Left kidney (tissue), 2 donors: ENCODE measurements around the gene FAM110A. TPM values are rescaled to one million over a fixed set of nuclear protein-coding genes. Genes with fewer than 3 reads are reported as not detected.
"Not testable (repeated sequence)": the region's sequence is repeated elsewhere in the genome, so short reads cannot be mapped to it uniquely, and the experiment has no call there.

Experiments
- DNase-seq: peaks from one replicate; pipeline ENCODE4 v3.0.0-alpha.2; 2013
- polyA plus RNA-seq: library from polyadenylated mRNA; unstranded; fragments of 120-200 nt; gene quantifications from one replicate; pipeline ENCODE4 v1.2.1, GENCODE V29; 2013; ENCODE audit not compliant: insufficient read length

The FAM110A gene
- polyA plus RNA-seq, 1 donor, result 7.6 TPM

DNA sequence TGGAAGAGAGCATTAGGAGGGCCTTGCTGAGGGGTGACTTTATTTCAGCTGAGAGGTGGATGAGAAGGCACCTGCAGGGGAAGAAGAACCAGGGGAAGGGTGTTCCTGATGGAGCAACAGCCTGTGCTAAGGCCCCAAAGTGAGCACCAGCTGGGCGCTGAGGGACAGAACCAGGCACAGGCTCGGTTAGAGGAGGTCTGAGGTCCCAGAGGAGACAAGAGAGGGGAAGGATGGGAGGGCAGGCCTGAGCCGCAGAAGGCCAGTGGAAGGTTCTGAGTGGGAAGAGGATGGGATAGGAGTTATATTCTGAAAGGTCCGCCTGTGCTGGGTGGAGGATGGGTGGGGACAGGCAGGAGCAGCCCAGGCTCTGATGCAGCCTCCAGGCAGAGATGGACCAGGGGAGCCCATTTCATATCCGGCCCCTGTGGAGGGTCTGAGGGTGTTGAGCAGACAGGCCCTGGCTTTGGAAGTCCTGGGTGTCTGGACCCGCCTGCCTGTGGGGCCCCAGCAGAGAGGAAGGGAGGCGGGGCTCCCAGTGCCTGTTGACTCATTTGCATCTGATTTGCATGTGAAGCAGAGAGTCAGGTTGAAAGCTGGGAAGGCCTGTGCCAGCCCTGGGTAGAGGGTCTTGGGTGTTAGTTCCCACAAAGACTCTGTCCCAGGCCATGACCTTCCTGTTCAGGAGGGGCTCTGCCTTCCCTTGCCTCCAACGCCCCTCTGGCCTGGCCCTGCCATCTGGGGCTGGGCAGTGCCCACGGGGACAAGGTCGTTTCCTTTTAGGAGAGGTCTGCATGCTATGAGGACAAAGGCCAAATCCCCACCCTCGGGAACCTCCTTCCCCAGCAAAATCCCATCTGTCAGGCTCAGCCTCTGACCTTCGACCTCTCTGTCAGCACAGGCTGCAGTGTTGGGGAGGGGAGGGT lies 10.6 kb upstream of the FAM110A start:
- no peak for DNase-seq

DNA sequence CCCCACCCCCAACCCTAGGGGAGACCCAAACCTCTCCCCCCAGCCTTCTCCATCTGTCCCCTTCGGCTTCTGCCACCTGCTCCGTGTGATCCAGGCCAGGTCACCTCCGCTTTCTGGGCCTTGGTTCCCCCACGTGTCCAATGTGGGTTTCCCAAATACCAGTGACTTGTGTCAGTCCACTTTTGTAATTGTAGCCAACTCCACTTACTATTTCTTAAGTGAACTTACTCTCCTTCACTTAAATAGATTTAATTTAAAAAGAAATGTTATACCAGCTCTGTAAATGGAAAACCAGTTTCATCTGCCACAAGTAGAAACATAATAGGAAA lies 10.0 kb upstream of the FAM110A start:
- DNase-seq, result no peak

DNA sequence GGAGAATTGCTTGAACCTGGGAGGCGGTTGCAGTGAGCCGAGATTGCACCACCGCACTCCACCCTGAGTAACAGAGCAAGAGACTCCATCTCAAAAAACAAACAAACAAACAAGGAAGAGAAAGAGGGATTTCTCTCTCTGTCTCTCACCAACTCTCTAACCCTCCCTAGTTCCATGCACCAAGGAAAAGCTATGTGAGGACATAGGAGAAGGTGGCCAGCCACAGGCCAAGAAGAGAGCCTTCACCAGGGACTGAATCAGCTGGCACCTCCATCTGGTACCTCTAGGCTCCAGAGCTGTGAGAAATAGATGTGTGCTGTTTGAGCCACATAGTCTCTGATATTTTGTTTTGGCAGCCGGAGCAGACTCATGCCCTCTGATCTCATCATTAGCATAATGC lies 9.0 kb upstream of the FAM110A start:
- no peak for DNase-seq

DNA sequence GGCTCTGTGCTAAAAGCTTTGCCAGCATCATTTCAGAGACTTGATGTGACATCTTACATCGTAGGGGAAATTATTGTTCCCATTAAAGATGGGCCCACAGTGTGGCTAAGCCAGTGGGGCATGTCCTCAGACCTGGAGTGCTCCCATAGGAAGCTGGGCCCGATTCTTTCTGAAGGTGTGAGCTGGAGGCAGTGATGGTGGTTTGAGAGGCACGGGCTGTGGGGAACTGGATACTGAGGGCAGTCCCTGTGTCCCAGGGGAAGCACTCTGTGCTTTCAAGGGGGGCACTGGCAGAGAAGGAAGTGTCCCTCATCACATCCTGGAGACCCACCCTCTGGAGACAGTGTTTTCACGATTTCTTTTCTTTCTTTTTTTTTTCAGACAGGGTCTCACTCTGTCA lies 8.6 kb upstream of the FAM110A start:
- no peak for DNase-seq

DNA sequence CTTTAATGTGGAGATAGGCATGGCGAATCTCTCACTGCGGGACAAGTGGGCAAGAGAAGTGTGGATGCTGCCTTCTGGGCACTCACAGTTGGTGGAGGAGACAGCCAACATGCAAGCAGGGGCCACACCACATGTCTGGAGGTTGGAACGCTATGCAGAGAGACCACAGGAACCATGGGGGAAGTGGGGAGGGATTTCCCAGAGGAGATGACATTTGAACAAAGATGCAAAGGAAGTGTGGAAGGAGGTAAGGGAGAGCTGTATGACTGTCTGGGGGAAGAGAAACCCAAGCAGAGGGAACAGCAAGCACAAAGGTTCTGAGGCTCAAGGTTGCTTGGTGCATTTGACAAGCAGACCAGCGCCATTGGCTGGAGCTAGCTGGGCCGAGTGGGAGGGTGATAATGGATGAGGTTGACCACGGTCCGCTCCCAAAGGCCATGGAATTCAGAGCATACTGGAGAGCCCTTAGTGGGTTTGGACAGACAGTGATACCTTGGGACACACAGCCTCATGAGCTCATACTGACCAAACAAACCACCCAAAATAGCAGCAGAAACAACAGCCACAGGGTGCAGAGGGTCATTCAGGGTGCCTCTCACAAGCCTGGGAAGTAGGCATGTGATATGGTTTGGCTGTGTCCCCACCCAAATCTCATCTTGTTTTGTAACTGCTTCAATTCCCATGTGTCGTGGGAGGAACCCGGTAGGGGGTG lies 7.6 kb upstream of the FAM110A start:
- DNase-seq, result no peak

DNA sequence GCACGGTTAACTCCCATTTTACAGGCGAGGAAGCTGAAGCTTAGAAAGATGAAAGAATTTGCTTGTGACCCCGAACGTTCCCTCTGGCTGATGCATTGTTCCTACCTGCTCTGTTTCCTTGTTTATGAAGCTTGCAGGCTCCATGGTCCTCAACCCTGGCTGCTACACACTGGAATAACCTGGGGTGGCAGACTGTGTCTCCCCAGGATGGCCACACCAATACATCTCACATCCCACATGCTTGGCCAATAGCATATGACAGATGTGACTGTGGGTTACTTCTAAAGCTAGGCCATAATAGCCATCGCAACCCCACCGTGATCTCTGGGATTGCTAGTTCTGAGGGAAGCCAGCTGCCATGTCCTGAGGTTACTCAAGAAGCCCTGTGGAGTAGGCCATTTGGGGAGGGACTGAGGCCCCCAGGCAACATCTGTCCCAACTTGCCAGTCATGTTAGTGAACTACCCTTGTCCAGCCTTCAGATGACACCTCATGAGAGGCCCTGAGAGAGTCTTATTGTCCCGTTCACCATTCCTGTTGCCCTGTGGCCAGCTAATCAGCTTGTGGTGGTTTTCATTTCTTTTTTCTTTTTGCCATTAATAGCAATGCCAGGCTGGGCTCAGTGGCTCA lies 6.7 kb upstream of the FAM110A start:
- DNase-seq, result no peak

DNA sequence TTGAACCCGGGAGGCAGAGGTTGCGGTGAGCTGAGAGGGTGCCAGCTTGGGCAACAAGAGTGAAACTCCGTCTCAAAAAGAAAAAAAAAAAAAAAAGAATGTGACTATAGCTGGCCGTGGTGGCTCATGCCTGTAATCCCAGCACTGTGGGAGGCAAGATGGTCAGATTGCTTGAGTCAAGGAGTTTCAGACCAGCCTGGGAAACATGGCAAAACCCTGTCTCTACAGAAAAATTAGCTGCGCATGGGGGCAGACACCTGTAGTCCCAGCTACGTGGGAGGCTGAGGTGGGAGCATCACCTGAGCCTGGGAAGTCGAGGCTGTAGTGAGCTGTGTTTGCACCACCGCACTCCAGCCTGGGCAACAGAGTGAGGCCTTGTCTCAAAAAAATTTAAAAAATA lies 5.5 kb upstream of the FAM110A start:
- DNase-seq, result not testable (repeated sequence)

DNA sequence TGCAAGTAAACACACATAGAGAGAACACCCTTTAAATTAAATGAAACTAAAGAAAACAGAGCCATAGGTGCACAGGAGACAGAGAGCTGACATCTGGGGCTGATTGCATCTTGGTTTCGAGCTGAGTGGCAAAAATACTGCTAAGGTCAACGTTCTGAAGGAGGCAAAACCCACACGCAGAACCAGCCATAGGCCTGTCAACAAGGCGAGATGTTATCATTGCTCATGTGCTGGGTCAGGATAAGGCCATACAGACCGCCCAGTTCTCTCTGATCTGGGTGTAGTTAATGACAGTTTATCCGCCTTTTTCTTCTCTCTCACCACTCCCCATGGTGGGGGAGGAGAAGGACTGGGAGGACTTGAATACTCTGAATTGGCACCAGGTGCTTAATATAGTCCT lies 4.5 kb upstream of the FAM110A start:
- no peak for DNase-seq

DNA sequence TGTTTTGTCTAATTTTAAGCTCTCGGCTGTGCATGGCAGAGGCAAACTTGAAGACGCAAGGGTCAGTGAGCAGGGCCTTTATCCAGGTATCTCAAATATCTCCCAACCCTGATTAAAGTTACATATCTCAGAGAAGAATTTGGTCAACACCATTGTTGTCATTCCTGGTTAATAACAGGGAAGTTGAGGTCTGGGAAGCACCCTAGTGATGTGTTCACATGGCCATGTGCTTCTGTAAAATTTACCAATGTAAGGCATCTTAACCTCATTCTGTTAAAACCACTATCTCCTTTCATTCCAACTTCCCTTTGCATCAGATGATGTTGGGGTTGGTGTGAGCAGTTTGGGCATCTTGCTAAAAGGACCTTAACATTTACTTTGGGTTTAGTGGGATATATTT lies 4.0 kb upstream of the FAM110A start:
- DNase-seq, result no peak

DNA sequence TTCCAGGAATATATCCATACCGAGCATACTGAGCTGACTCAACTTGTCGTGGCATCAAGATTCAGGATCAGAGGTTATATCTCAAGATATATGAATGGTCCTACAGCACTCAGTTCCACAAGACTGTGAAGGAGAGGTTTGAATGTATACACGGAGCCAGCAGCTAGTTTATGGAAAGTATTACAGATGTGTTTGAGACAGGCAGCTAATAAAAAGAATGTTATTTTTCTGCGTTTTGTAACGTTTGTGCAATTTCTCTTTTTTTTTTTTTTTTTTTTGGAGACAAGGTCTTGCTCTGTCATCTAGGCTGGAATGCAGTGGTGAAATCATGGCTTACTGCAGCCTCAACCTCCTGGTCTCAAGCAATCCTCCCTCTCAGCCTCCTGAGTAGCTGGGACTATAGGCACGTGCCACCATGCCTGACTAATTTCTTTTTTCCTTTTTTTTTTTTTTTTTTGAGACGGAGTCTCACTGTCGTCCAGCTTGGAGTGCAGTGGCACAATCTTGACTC lies 3.4 kb upstream of the FAM110A start:
- DNase-seq, result no peak

DNA sequence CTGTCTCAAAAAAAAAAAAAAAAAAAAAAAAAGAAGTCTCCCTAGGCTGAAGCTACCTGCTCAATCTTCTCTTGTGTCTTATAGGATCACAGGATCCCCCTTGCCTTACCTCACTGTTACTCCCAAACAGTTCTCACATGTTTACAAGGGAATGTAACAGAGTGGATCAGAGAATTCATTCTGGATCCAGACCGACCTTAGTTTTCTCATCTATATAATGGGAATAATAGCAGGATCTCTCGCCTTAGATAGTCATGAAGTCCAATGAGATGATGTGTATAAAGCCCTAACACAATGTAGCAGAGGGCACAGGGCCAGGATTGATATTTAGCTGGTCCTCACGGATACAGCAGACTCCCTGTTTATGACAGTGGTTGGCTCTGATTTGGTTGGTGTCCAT lies 2.3 kb upstream of the FAM110A start:
- no peak for DNase-seq

DNA sequence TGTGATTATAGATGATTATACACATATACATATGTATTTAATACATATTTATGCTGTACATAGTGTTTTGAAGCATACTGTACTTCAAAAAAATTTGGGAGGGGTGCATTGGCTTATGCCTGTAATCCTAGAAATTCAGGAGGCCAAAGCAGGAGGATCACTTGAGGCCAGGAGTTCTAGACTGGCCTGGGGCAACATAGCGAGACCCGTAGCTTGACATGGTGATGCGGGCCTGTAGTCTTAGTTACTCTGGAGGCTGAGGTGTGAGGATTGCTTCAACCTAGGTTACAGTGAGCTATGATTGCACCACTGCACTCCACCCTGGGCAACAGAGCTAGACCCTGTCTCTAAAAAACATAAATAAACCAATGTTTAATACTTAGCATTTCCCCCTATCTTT lies 1.6 kb upstream of the FAM110A start:
- DNase-seq, result no peak

DNA sequence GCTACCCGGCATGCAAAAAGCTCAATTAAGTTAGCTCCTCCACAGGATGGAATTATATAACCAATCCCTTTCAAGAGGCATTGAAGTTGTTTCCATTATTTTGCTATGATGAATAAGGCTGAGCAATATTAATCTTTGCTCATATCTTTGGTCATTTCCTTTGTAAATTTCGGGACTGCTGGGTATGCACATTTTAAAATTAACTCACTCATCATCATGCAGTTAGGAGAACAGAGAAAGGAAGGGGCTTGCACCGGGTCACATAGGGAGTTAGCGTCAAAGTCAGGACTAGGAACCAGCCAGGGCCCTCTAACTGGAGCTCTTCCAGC lies 430 bp upstream of the FAM110A start:
- no peak for DNase-seq

DNA sequence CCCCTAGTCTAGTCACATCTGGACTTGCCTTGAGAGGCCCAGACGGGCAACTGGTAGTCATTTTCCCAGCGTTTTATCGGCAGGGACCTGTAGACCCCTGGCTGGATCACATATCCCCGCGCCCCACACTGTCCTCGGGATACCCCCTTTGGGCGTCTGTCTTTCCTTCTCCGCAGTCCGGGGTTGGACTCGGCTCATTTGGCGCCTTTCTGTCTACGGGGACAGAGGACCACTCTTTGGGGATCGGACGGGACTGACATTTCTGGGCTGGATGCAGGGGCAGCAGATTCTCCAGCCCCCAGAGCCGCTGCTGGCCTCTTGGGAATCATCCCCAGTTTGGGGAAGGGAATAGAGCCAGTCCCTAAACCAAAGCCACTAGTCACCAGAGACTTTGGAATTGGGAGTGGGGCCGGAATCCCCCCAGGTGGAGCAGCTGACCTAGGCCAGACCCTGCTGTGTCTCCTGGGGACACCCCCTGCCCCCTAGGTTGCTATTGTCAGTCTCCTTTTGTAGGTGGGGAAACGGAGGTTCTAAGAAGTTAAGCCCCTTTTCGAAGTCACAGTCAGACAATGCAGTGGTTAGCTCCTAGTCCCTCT lies 734 bp downstream of the FAM110A start:
- no peak for DNase-seq

DNA sequence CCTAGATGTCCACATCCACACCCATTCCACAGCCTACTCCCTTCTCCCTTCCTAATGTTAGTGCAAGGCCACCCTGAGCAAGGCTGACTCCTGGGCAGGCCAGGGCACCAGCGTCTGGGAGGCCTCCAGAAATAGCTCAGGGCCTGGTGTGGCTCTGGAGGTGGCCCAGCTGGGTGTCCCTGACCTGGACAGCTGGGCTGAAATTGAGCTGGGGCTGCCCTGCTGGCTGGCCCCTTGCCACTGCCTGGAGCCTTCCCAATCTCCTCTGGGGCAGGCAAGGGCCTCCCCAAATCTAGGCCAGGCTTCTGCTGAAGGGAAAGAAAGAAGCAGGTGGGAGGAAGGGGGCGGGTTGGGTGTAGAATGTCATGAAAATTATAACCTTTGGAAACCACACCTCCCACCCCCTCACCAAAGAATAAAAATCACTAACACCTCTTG lies 2.1 kb downstream of the FAM110A start:
- no peak for DNase-seq

DNA sequence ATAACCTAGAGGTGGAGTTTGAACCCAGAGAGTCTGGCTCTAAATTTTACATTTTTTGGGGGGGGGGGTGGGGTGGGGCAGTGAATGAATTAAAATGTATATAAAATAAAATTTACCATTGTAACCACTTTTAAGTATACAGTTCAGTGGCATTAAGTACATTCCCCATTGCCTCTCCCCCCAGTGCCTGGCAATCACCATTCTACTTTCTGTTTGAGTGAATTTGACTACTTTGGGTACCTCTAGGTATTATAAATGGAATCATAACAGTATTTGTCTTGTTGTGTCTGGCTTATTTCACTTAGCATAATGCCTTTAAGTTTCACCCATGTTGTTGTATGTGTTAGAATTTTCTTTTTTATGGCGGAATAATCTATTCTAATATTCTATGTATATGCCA lies 2.7 kb downstream of the FAM110A start:
- DNase-seq, result no peak

DNA sequence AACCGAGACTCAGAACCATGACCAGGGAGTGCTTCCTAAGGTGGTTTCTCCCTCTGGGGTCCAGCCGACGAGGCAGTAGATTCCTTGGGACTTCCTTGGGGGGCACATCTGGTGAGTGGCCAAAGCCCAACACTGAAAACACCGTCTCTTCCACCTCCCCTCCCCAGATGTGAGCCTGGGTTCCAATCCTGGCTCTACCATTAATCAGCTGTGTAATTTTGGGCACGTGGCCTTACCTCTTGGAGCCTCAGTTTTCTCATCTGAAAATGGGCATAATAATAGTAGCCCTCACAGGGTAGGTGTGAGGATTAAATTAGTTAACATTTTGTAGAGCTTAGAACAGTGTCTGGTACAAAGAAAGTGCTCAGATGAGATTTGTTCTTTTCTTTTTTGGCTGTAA lies 5.5 kb downstream of the FAM110A start:
- no peak for DNase-seq

DNA sequence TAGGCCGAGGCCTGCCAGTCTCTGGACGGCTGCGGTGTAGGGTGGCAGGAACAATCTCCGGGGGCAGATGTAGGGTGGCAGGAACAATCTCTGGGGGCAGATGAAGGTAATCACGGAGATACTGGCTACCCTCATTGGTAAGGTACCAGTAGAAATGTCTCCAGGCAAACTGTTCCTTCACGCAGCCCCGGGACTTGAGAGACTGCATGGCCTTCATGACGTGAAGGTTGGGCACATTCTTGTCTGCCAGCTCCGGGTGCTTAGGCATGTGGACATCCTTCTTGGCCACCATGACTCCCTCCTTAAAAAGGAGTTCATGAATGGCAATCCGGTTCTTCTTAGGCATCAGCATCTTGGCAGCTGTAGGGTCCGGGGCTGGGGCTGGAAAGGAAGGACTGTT lies 6.1 kb downstream of the FAM110A start:
- DNase-seq, result no peak

DNA sequence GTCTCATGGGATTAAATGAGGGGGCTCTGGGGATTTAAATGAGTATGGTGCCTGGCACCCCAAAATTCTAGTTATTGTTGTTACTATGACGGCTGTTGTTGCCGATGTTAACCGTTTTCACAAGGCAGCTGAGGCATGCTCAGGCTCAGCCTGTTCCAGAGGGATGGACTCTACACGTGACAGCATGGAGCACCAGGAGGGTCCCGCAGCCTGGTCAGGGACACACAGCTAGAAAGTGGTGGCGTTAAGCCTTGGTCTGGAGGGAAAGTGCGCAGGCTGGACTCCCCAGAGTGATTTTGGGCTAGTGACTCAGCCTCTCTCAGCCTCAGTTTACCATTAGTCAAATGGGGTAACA lies 7.0 kb downstream of the FAM110A start:
- DNase-seq, result no peak

DNA sequence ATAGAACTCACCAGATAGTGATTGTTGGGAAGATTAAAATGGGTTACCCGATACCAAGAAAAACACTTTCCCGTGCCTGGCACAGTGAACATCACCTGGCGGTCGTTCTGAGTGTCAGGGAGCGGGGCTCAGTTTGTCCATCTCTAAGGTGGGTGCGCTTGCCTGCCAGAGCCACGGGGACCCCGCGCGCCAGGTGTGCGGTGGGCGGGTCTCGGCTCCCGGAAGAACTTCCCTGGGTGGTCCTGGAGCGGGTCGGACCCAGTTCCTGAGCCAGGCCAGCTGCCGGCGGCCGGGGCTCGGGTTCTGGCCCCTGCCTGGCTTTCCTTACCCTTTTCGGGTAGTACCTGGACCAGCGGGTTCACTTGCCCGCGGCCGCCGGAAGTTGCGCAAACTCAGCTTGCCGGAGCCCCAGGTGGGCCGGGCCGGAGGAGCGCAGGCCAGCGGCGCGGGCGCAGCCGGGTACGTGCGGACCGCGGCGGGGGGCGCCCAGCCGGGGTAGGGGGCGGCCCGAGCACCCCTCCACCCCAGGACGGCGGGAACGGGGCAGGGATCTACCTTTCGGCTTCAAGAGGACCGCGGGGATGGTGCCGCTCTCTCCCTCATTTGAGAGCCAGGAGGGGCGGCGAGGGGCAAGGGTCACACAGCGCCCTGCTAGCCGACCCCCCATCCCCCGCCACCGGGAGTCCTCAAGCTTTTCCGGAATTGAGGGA lies 7.5 kb downstream of the FAM110A start:
- DNase-seq, result no peak

DNA sequence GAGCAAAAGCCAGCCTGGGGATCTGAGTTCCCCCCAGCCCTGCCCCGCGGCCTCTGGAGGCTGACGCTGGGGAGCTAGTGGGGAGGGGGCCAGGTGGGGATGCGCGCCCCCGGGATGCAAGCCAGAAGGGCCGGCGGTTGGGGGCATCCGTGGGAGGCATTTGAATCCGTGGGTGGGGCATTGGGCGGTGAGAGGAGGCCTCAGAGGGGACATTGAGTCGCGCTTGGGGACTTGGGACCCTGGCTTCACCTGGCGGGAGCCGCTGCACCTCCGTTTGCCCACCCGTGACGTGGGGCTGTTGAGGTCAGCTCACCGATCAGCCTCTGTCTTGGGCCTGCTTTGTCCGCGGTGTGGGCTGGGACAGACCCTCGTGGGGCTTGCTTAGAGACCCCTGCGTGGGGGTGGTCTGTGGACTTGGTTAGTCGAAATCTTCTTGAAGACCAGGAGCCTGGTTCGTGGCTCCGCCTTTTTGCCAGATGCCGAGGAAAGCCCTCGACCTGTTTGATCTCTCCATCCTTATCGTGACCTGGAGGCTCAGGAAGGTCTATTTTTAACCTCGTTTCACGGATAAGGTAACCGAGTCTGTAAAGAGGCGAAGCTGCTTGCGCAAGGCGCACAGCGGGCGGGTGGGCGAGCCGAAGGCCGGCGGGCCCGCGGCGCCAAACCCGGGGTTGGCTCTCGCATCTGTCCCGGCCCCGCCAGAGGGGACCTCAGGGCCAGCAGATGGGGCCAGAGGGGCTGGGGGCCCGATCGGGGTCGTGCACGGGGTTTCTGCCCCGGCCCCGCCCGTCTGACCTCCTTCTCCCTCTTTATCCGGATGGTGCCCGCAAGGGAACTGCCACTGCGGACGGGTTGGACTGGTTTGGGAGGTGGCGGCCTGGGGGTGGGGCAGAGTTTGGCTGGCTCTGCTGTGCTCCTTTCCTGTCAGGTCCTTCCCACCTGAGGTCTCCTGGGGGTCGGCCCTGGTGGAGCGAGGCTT lies 8.3 kb downstream of the FAM110A start:
- DNase-seq, result no peak
